Mucosa of descending colon (tissue), 3 donors: ENCODE measurements around the gene RNASE4. TPM values are rescaled to one million over a fixed set of nuclear protein-coding genes. Genes with fewer than 3 reads are reported as not detected.

Experiments
- ATAC-seq: fragments of 200-7000 bp; cut with Tn5 transposase; one replicate; pipeline ENCODE4 v1.9.1; 2020; ENCODE audit warnings: mild to moderate bottlenecking, moderate library complexity
- DNase-seq, 3 donors: peaks; one replicate each; pipeline ENCODE4 v3.0.0-alpha.2; 2020
- H3K36me3 ChIP-seq: fragments of 200-600 bp; one replicate; pipeline ENCODE4 v1.8.0; 2021; ENCODE audit warnings: low read depth, mild to moderate bottlenecking
- H3K4me1 ChIP-seq: fragments of 200-600 bp; one replicate; pipeline ENCODE4 v1.8.0; 2021; ENCODE audit warnings: low read depth, mild to moderate bottlenecking
- H3K4me3 ChIP-seq: fragments of 200-600 bp; one replicate; pipeline ENCODE4 v1.8.0; 2021; ENCODE audit warnings: mild to moderate bottlenecking
- H3K9me3 ChIP-seq: fragments of 200-600 bp; one replicate; pipeline ENCODE4 v1.8.0; 2021; ENCODE audit warnings: mild to moderate bottlenecking
- intact Hi-C, 2 donors: fragments of 100-400 bp; cut with DNase I in 1 of 2; cut with micrococcal nuclease in 1 of 2; formaldehyde crosslinking; loops; one replicate each; pipeline versions ENCODE4 v1.11.0 to v1.11.1; 2022; cut with DNase I, micrococcal nuclease
- total RNA-seq, 3 donors: library from RNA; stranded (reverse); fragmentation: NEBNext Ultra II Directional in 2 of 3; extraction: Animal tissue kit (Norgen Biotek cat#: 25700) in 2 of 3; gene quantifications; one replicate each; pipeline versions ENCODE4 v1.2.1 to v1.2.4, GENCODE V29; 2021 to 2023
- TF ChIP-seq, protein P1 (sequence below): fragments of 200-600 bp; IDR thresholded peaks from one replicate; pipeline ENCODE4 v1.8.0; 2022; ENCODE audit warnings: antibody characterized with exemption, mild to moderate bottlenecking
- donor health status: DM: no; HTN: no; CAD: no; lungs with moderate emphysema.
- donor health status: DM: no; HTN: no; CAD: no.
- donor health status: DM: no; HTN: yes; CAD: no.

RNASE4 gene
- total RNA-seq, 3 donors from 2014 or later = 35.9 to 37.4 (median 36.4) TPM

DNA sequence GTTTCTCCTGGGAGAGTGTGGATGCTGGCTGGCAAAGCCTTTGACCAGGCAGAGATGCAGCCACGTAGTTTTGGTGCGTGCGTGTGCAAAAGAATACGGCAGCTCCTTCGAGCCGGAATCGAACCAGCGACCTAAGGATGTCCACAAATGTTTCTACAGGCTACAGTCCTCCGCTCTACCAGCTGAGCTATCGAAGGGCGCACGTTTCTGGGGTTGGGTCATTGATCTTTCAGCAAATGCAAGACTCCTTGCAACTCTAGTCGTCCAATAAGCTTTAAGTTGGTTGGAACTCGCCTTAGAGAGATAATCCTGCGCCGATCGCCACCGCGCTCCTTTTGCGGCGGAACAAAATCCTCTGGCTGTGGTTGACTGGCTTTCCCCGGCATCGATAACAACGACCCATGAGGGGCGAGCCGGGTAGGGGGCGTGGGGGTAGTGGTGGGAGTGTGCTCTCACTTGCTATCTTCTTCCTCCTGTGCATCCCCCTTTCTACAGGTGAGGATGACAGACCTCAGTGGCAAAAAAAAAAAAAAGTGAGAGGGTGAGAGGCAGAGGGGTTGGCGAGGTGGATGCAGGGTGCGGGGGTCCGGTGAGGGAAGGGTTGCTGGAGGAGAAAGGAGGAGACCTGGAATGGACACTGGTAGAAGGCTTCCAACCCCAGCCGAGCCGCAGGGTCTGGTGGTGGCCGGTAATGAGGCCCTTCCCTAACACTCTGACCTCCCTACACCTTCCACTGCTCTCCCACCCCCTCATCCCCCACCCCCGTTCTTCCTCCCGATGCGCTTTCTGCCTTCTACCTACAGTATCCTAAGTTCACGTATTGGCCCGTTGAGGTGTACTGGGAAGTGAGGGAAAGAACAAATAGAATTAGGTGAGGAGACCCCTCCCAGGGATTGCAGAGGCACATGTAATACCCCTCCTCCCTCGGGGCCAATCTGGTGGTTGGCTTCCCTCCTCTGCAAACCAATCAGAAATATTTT, 31.1 kb upstream of the RNASE4 start:
- DNase-seq = no peak
- H3K36me3 ChIP-seq = no peaks in the 10 kb centered on the region
- no peak overlapping the region for H3K4me3 ChIP-seq
- peak; percentile 27 for ATAC-seq
- intact Hi-C loops = no loop called here
- TF ChIP-seq, protein P1, sequence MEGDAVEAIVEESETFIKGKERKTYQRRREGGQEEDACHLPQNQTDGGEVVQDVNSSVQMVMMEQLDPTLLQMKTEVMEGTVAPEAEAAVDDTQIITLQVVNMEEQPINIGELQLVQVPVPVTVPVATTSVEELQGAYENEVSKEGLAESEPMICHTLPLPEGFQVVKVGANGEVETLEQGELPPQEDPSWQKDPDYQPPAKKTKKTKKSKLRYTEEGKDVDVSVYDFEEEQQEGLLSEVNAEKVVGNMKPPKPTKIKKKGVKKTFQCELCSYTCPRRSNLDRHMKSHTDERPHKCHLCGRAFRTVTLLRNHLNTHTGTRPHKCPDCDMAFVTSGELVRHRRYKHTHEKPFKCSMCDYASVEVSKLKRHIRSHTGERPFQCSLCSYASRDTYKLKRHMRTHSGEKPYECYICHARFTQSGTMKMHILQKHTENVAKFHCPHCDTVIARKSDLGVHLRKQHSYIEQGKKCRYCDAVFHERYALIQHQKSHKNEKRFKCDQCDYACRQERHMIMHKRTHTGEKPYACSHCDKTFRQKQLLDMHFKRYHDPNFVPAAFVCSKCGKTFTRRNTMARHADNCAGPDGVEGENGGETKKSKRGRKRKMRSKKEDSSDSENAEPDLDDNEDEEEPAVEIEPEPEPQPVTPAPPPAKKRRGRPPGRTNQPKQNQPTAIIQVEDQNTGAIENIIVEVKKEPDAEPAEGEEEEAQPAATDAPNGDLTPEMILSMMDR = no peak
- no peaks in the 10 kb centered on the region for H3K9me3 ChIP-seq
- H3K4me1 ChIP-seq = no peaks in the 10 kb centered on the region

DNA sequence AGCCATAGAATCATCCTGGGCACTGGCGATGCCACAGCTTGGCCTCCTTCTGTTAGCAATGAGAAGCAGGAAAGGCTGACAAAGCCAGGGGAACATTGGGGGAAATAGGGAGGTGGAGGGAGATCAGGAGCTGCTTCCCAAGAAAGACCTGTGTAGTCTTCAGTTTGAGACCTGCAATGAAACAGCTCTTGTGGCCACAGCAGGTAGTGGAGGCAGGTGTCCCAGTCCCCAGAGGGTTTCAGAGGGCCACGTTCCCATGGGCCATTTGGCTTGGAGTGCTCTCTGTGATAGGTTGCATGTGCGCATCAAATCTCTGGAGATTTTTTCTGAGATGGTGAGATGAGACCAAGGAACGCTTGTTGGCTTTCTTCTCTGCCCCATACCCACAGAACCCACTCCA, 28.5 kb upstream of the RNASE4 start:
- no peak overlapping the region for H3K4me3 ChIP-seq
- no peaks in the 10 kb centered on the region for H3K9me3 ChIP-seq
- ATAC-seq (no peak), DNase-seq (no peak)
- TF ChIP-seq, protein P1 = no peak
- intact Hi-C loops = no loop called here
- no peaks in the 10 kb centered on the region for H3K4me1 ChIP-seq
- H3K36me3 ChIP-seq = no peaks in the 10 kb centered on the region

DNA sequence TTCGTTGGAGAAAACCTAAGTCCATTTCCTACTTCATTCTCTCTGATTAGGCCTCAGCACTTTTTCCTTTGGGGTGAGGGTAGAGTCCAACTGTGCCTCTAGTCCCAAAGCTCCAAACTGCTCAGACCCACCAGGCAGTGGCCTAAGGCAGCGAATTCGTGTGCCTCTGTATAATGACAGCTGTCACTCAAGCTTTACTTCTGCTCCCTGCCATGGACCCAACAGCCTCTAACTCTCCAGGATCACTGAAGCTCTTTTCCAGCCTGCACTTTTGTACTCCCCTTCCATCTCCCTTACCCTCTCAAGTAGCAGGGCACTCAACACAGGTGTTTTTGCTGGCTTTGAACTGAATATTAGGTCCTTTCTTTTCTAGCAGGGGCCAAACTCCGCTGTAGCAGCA, 28.1 kb upstream of the RNASE4 start:
- no peaks in the 10 kb centered on the region for H3K9me3 ChIP-seq
- H3K36me3 ChIP-seq = no peaks in the 10 kb centered on the region
- no peak for ATAC-seq
- TF ChIP-seq, protein P1 = no peak
- no peak overlapping the region for H3K4me3 ChIP-seq
- no peaks in the 10 kb centered on the region for H3K4me1 ChIP-seq
- DNase-seq = no peak
- intact Hi-C loops = no loop called here

DNA sequence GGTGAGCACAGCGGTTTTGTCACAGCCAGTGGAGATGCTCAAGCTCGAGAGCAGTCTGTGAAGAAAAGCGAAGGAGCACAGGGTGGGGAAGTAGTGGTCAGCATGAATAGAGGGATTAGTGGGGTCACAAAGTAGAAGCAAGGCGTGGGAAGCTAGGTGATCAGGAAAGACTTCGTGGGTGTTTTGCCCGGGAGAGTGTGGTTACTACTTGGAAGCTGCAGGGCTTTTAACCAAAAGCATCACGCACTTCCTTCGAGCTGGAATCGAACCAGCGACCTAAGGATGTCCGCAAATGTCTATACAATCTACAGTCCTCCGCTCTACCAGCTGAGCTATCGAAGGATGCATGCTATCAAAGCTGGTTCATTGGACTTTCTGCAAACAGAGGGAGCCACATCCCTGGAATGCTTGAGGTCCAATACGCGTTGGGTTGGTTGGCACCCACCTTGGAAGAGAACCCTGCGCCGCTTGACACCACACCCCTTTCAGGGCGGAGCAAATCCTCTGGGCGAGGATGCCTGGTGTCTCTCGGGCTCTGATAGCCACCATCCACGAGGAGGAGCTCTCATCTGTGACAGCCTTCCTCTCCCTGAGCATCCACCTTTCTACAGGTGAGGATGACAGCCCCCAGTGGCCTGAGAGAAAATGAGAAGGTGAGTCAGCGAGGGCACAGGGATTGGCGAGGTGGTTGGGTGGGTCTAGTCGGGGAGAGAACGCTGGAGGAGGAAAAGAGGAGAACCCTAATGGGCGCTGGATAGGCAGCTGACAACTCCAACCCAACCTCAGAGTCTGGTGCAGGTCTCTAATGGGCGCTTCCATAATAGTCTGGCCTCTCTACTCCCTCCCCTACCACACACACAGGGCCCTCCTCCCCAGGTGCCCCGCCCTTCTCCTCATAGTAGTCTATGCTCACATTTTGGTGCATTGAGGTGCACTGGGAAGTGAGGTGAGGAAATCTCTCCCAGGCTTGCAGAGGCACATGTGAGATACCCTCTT, 26.8 kb upstream of the RNASE4 start:
- no peaks in the 10 kb centered on the region for H3K36me3 ChIP-seq
- intact Hi-C loops = no loop called here
- DNase-seq = no peak
- TF ChIP-seq, protein P1 = no peak
- peak; percentile 19 for ATAC-seq
- H3K9me3 ChIP-seq = no peaks in the 10 kb centered on the region
- no peaks in the 10 kb centered on the region for H3K4me1 ChIP-seq
- no peak overlapping the region for H3K4me3 ChIP-seq

DNA sequence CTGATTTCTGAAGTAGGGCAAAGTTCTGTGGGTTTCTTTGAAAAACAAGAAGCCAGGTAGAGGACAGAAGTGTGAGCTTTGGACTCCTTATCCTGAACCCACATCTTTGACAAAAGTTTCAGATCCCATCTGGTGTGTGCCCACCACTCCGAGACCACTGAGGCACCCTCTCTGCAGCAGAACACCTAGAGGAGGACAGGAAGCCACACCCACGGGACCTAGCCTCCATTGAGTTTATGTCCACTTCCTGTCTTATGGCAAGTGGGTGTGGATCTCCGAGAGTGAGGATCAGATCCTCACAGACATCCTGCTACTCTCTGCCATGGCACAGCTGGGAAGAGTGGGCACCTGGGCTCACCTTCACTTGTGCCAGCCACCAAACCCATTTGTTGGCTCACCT, 26.1 kb upstream of the RNASE4 start:
- H3K36me3 ChIP-seq = no peaks in the 10 kb centered on the region
- no peaks in the 10 kb centered on the region for H3K9me3 ChIP-seq
- H3K4me3 ChIP-seq = no peak overlapping the region
- peaks cover 6% of the 10 kb centered on the region for H3K4me1 ChIP-seq
- ATAC-seq (no peak), DNase-seq (no peak)
- TF ChIP-seq, protein P1 = no peak
- intact Hi-C loops = no loop called here
